Mesodermal cell (in vitro differentiated cells): ENCODE data around the gene TAF3.

ENCODE experiments used
- H3K27ac ChIP-seq: 2 replicates; pipeline ENCODE4 v1.7.0; 2013; ENCODE audit warnings: mild to moderate bottlenecking, low read depth, low read length, moderate library complexity; ENCODE audit not compliant: severe bottlenecking
- H3K36me3 ChIP-seq: 2 replicates; pipeline ENCODE4 v1.7.1; 2013; ENCODE audit warnings: mild to moderate bottlenecking, low read length, moderate library complexity; ENCODE audit not compliant: control insufficient read depth, insufficient read depth
- H3K4me1 ChIP-seq: one replicate; pipeline ENCODE4 v1.7.1; 2013; ENCODE audit warnings: mild to moderate bottlenecking, low read length; ENCODE audit not compliant: insufficient read depth, control insufficient read depth, poor library complexity, severe bottlenecking
- H3K4me3 ChIP-seq: 2 replicates; pipeline ENCODE4 v1.7.0; 2013; ENCODE audit warnings: low read length, control low read depth, mild to moderate bottlenecking; ENCODE audit not compliant: insufficient read depth, poor library complexity, severe bottlenecking; ENCODE audit errors: extremely low read depth
- H3K9me3 ChIP-seq: 2 replicates; pipeline ENCODE4 v1.7.1; 2013; ENCODE audit warnings: mild to moderate bottlenecking, low read length, moderate library complexity; ENCODE audit not compliant: control insufficient read depth
- WGBS, 2 experiments: methylation state at CpG; one replicate each; pipeline ENCODE4 v1.1.5; 2013; ENCODE audit warnings: missing lambda C conversion rate in 2 of 2; ENCODE audit not compliant: insufficient coverage in 2 of 2; 5-methylcytosine and 5-hydroxymethylcytosine counted together

The TAF3 gene

DNA sequence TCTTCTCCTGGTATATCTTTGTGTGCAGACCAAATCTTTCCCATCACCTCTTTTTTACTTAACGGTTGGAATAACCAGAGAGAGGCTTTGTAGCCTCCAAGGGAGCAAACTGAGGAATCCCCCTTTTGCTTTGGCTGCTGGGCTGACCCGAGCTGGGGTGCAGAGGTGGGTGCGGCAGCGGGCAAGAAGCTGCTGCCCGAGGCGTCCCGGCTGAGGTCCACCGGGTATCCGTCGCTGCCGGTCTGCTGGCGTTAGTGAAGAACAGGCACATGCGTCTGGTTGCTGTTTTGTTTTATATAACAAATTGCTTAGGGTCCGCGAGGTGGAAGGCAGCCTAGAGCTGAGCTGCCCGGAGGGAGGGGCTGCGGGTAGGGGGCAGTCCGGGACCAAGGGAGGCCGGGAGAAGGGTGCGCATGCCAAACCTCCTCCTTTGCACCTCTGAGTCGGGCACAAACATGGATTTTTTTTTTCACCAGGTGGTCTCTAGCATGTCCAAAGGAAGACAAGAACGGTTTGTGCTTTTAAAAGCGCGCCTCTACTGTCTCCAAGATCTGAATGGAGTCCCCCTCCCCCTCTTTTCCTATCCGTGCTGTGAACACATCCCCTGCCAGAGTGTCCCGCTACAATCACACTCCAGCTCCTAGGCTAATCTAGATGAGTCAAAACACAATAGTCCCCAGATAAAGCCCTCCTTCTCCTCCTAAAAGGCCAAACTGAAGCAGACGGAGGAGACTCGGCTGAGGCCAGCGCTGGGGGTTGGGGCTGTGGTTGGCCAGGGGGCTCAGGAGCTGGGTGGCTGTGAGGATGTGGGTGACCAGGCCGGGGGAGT is 229.4 kb downstream of the TAF3 start:
- H3K4me3 ChIP-seq = peak overlapping the region; percentile 84
- 1 to 3% methylated on average over 25 of the region's 30 CpGs for WGBS, 2 experiments
- peaks cover 44% of the 10 kb centered on the region for H3K4me1 ChIP-seq
- H3K27ac ChIP-seq = peak overlapping the region; percentile 47
- no peaks in the 10 kb centered on the region for H3K36me3 ChIP-seq
- no peaks in the 10 kb centered on the region for H3K9me3 ChIP-seq

- Histone ChIP-seq H3K4me3 (peak overlapping the region; percentile 84), H3K4me1 (peaks cover 49% of the 10 kb centered on the region), H3K36me3 (no peaks in the 10 kb centered on the region), H3K9me3 (no peaks in the 10 kb centered on the region), H3K27ac (peak overlapping the region; percentile 47)
- WGBS, 2 experiments = 4% methylated on average over 14 of the region's 29 CpGs
Observed at GRCh38 chr10:8048281-8049008, 230.1 kb downstream of the TAF3 start.

GRCh38 chr10:8049045-8049864 is 230.9 kb downstream of the TAF3 start:
- peak overlapping the region; percentile 84 for H3K4me3 ChIP-seq

GRCh38 chr10:8049865-8050555 is 231.7 kb downstream of the TAF3 start:
- H3K36me3 ChIP-seq = no peaks in the 10 kb centered on the region
- H3K4me1 ChIP-seq = peaks cover 41% of the 10 kb centered on the region
- no peaks in the 10 kb centered on the region for H3K9me3 ChIP-seq
- H3K4me3 ChIP-seq = peak overlapping the region; percentile 84
- peak overlapping the region; percentile 69 for H3K27ac ChIP-seq
- WGBS, 2 experiments = 0% methylated on average over 49 to 58 of the region's 68 CpGs

More at GRCh38 chr10:8049045-8049864, 230.9 kb downstream of the TAF3 start:
- no peak overlapping the region for H3K27ac ChIP-seq
- 1% methylated on average over 24 to 25 of the region's 51 CpGs for WGBS, 2 experiments
- H3K9me3 ChIP-seq = no peaks in the 10 kb centered on the region
- H3K36me3 ChIP-seq = no peaks in the 10 kb centered on the region
- H3K4me1 ChIP-seq = peaks cover 45% of the 10 kb centered on the region

- Histone ChIP-seq H3K27ac (peak overlapping the region; percentile 69), H3K4me1 (peaks cover 41% of the 10 kb centered on the region)
Observed at GRCh38 chr10:8050556-8051108, 232.3 kb downstream of the TAF3 start.

GRCh38 chr10:8051109-8051821 is 233.0 kb downstream of the TAF3 start:
- WGBS, 2 experiments = 0 to 1% methylated on average over 21 to 32 of the region's 52 CpGs
- H3K27ac ChIP-seq = peak overlapping the region; percentile 69
- peaks cover 34% of the 10 kb centered on the region for H3K4me1 ChIP-seq
- peak overlapping the region; percentile 84 for H3K4me3 ChIP-seq
- peaks cover 7% of the 10 kb centered on the region for H3K36me3 ChIP-seq
- no peaks in the 10 kb centered on the region for H3K9me3 ChIP-seq

More at GRCh38 chr10:8050556-8051108, 232.3 kb downstream of the TAF3 start:
- H3K4me3 ChIP-seq = peak overlapping the region; percentile 84
- WGBS, 2 experiments = 0% methylated on average over 50 to 55 of the region's 60 CpGs
- no peaks in the 10 kb centered on the region for H3K9me3 ChIP-seq
- H3K36me3 ChIP-seq = peaks cover 1% of the 10 kb centered on the region

DNA sequence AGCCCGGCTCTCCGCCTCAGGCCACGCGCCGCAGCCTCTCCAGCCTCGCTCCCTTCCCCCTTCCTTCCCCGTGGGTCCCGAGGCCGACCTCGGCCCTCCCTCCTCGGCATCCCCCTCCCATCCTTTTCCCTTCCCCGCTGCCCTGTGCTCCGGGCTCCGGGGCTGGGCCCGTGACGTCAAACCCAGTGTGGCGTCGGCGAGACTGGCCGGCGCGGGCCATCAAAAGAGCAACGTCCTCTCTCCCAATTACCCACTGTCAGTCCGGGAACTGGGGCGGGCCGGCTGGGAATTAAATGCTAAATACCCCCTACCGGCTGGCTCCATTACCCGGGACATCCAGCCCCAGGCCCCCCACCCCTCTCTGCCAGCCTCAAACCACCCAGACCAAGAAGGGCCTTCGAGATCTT is 233.5 kb downstream of the TAF3 start:
- 0% methylated on average over 5 to 12 of the region's 29 CpGs for WGBS, 2 experiments
- Histone ChIP-seq H3K9me3 (no peaks in the 10 kb centered on the region), H3K36me3 (peaks cover 12% of the 10 kb centered on the region), H3K4me3 (peak overlapping the region; percentile 84), H3K27ac (peak overlapping the region; percentile 92), H3K4me1 (peaks cover 29% of the 10 kb centered on the region)

GRCh38 chr10:8052341-8052955 is 234.1 kb downstream of the TAF3 start:
- peaks cover 23% of the 10 kb centered on the region for H3K4me1 ChIP-seq
- peaks cover 13% of the 10 kb centered on the region for H3K36me3 ChIP-seq
- no peaks in the 10 kb centered on the region for H3K9me3 ChIP-seq
- peak overlapping the region; percentile 92 for H3K27ac ChIP-seq
- 2 to 3% methylated on average over 24 to 30 of the region's 32 CpGs for WGBS, 2 experiments
- peak overlapping the region; percentile 84 for H3K4me3 ChIP-seq

GRCh38 chr10:8052956-8053445 is 234.7 kb downstream of the TAF3 start:
- H3K27ac ChIP-seq = peak overlapping the region; percentile 92
- H3K9me3 ChIP-seq = no peaks in the 10 kb centered on the region
- H3K4me3 ChIP-seq = peak overlapping the region; percentile 84
- peaks cover 22% of the 10 kb centered on the region for H3K4me1 ChIP-seq
- 0 to 4% methylated on average over 2 to 4 of the region's 17 CpGs for WGBS, 2 experiments
- H3K36me3 ChIP-seq = peaks cover 15% of the 10 kb centered on the region
